ENCODE measurements around the gene TAF4.

DNA sequence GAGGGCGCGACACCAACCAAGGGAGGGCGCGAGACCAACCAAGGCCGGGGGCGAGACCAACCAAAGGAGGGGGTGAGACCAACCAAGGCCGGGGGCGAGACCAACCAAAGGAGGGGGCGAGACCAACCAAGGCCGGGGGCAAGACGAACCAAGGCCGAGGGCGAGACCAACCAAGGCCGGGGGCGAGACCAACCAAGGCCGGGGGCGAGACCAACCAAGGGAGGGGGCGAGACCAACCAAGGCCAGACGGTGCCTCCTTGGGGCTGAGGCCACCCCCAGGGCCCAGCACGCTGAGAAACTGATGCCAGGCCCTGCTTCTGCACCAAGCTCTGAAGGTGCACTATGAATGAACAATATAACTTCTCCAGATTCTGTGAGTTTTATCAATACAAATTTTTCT lies 87.2 kb downstream of the TAF4 start:
- TF ChIP-seq, protein P1, sequence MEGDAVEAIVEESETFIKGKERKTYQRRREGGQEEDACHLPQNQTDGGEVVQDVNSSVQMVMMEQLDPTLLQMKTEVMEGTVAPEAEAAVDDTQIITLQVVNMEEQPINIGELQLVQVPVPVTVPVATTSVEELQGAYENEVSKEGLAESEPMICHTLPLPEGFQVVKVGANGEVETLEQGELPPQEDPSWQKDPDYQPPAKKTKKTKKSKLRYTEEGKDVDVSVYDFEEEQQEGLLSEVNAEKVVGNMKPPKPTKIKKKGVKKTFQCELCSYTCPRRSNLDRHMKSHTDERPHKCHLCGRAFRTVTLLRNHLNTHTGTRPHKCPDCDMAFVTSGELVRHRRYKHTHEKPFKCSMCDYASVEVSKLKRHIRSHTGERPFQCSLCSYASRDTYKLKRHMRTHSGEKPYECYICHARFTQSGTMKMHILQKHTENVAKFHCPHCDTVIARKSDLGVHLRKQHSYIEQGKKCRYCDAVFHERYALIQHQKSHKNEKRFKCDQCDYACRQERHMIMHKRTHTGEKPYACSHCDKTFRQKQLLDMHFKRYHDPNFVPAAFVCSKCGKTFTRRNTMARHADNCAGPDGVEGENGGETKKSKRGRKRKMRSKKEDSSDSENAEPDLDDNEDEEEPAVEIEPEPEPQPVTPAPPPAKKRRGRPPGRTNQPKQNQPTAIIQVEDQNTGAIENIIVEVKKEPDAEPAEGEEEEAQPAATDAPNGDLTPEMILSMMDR (IDR thresholded peaks at IDR 0.05): no peak
- TF ChIP-seq POLR2A (IDR thresholded peaks at IDR 0.05): no peak

Data from sigmoid colon (tissue), 3 donors.